HG02943 (cell line): ENCODE data around the gene NME1.

Source experiments
- ATAC-seq: cut with Tn5 transposase; IDR thresholded peaks from one replicate; pipeline ENCODE4 v1.9.1; 2021; ENCODE audit warnings: mild to moderate bottlenecking, low read depth, moderate library complexity; ENCODE audit not compliant: unreplicated experiment

NME1 gene

DNA sequence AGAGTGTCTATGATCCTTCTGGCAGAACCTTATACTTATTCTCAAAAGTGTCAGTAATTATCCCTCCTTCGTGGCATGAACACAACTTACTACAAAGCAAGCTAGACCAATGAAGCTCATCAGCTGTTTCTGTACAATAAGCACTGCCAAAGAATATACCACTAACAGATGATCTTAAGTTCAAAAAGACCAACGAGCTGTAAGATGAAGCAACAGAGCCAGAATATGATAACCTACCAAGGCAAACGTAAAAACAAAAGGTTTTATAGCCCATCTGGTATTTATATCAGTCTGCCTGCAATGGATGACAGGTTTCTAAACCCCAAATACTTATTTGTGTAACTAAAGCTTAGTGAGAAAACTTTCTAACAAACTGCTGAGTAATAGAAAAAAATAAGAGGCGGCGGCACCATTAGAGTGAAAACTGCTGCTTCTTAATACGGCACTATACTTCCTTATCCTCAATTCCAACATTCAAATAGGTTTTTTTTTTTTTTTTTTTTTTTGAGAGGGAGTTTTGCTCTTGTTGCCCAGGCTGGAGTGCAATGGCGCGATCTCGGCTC is 35.0 kb downstream of the NME1 start:
- ATAC-seq, result no peak

DNA sequence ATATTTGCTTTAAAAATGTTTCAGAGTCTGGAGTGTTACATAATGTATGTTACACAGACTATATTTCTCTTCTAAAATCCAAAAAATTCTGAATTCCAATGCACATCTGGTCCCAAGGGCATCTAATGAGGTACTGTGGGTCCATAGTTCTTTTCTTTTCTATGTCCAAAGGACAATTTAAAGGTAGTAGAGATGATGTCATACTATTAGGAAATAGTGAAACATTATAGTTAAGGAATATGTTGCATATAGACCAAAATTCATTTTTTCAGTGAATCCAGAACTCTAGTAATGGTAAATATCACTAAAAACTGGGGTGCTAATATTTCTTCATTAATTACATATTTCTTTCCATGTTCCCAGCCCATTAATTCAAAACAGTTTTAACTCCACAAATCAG is 35.8 kb downstream of the NME1 start:
- no peak for ATAC-seq

DNA sequence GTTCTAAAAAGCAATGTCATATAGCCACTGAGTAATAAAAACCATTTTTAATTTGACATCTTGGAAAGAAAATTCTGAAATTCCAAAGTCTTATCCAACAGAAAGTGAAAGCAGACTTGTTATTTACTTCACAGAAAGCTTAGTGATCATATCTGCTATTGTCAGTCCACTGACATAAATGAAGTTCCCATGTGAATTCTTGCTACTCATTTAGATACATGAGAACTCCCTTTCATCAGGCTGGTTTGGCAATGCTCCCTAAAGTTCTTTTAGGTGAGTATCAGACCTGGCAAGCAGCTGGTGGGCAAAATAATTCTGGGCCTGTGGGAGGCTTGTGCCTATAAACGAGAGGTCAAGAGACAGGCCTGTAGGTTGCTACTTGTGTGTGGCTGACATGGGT is 36.3 kb downstream of the NME1 start:
- ATAC-seq, result no peak

DNA sequence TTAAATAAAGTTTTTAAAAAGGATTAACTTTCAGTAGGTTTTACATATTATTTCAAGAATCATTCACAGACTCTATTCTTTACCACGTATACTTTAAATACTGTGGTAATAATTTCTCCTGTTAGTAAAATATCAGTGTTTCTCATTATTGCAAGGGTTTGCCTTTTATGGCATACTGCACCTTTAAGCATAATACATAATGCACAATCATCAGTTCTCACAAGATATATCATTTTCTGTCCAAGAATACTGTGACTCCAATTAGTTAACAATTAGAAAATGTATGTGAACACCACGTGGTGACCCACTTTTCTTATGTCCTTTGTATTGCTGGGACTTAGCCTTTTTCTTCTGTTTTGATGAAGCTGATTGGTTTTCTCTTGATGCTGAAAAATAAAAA is 38.5 kb downstream of the NME1 start:
- no peak for ATAC-seq

DNA sequence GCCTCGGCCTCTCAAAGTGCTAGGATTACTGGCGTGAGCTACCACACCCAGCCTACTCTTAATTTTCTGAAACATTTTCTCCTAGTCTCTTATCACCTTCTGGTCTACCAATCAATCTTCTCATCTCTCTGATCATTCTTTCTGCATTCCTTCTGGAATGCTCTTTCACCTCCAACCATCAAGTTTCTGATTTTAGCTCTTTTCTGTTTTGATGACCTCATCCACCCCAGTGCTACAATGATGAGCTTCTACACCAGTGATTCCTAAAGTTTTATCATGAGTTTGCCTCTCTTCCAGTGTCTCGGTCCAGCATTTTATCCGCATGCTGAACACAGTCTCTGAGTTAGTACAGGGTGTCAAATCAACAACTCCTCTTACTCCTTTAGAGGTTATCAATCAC is 44.4 kb downstream of the NME1 start:
- ATAC-seq, result no peak

DNA sequence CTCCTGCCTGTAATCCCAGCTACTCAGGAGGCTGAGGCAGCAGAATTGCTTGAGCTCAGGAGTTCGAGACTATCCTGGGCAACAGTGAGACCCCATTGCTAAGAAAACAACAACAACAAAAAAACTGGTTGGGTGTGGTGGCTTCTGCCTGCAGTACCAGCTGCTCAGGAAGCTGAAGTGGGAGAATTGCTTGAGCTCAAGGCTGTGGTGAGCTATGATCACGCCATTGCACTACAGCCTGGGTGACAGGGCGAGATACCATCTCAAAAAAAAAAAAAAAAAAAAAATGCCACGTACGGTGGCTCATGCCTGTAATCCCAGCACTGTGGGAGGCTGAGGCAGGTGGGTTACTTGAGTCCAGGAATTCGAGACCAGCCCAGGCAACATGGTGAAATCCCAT is 46.9 kb downstream of the NME1 start:
- ATAC-seq, result no peak

DNA sequence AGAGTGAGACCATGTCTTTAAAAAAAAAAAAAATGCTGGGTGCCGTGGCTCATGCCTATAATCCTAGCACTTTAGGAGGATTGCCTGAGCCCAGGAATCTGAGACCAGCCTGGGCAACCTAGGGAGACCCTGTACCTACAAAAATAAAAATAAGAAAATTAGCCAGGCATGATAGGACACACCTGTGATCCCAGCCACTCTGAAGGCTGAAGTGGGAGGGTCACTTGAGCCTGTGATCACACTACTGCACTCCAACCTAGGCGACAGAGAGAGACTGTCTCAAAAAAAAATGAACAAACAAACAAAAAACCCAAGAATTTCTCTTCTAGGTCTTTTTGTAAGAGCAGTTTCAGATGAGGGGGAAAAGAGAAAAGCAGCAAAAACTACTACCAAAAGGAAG is 47.5 kb downstream of the NME1 start:
- no peak for ATAC-seq

DNA sequence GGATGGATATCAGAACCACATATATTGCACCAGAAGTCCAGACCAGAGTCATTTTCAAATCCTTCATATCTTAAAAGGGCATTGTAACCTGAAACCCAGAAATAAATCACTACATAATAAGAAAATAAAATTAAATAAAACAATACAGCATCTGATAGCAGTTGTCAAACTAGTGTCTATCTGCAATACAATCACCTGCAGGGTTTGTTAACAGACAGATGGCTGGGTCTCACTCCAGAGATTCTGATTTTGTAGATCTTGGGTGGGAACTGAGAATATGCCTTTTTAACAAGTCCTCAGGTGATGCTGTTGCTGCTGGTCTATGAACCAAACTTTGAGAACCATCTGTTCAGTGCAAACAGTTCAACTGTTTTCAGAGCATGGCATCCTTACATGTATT is 50.5 kb downstream of the NME1 start:
- no peak for ATAC-seq
